ENCODE data around the gene NDOR1.
A peak's percentile ranks its signal among the peaks of the same experiment; 100 is the strongest.

NDOR1 gene

DNA sequence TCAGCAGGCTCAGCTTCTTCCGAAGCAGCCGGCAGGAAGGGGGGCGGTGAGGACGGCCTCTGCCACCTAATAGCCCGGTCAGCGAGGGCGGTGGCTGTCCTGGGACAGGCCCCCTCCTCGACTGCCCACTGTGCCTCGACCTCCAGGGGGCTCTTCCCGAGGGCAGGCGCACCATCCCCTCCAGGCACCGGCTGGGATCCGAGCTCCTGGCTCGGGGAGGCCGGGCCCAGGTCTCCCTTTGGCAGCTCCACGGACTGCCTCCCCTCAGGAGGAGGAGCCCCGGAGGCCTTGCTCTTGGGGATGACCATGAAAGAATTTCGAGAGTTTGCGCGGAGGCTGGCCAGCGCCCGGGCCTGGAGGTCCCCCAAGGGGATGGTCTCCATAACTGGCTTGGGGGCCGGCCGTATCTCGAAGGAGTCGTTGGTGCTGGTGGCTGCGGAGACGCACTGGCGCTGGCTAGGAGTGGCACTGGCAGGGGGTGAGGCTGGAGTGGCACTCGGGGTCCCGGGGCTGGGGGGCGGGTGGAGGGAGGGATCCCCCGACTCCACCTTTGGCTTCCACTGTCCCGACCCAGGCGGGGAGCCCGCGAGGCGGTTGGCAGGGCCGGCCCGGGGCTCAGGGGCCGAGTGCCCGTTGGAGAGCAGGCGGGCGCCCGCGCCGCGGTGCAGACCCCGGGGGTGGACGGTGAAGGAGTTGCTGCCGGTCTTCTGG, 5.9 kb upstream of the NDOR1 start:
- DNase-seq, result no peak

DNA sequence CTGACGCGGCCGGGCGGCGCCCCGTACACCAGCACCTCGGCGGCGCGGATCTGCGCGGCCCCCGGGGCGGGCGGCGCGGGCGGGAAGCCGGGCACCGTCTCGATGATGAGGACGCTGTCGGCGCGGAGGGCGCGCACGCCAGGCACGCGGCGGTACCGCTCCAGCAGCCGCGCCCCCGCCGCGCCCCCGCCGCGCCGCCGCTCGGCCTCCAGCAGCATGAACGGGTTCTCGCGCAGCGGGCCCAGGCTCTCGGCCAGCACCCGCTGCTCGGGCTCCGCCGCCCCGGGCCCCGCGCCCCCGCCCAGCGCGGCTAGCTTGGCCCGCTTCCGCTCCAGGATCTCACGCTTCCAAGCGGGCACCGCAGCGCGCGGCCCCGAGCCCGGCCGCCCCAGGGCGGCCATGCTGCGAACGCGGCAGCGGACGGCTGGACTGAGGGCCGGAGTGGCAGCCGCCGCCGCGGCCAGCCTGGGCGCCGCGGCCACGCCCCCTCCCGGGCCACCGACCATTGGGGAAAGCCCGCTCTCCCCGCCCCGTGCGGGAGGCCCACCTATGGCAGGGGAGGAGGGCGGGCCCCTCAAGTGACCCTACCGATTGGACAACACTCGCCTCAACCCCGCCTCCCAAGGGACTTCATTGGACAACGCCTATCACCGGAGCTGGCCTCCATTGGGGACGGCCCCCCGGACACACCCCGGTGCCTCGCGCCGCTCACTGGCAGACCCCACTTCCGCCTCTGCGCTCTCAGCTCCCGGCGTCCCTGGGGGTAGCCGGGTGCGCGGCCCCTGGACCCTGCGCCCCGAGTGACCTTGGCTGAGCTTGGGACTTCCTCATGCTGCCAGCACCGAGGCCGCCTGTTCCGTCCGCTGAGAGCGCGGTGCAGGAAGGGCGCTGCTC, 4.9 kb upstream of the NDOR1 start, which contains the start of gene TPRN:
TPRN (minus strand) TSS at position 431 of the 894 bp plus-strand sequence; CDS start at position 401, 30 bp downstream.
- peak; percentile 99 for DNase-seq

DNA sequence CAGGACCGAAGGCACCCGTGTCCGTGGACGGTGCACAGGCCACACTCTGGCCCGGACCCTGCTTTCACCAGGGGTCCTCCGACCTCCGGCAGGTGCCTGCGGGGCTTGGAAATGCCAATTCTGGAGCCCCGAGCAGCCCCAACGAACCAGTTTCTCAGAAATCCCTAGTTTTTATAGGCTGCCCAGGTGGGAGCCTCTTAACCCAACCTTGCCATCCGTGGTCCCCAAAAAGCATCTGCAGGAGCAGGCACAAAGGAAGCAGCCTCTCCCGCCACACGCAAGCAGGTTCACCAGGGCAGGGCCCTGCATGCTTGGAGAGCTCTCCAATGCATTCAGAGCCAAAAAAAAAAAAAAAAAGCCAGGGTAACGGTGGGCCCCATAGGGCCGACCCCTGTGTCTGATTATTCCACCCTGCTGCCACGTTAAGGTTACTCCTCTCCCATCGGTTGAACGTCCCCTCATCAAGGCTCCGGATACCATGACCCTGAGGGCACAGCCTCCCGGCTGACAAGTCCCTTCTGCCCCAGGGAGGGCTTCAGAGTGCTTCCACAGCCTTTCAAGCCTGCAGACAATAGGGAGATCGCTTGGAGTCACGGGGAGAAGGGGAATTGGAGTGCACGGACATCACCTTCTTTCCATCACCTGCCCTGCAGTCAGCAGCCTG, 4.2 kb upstream of the NDOR1 start:
- no peak for DNase-seq

DNA sequence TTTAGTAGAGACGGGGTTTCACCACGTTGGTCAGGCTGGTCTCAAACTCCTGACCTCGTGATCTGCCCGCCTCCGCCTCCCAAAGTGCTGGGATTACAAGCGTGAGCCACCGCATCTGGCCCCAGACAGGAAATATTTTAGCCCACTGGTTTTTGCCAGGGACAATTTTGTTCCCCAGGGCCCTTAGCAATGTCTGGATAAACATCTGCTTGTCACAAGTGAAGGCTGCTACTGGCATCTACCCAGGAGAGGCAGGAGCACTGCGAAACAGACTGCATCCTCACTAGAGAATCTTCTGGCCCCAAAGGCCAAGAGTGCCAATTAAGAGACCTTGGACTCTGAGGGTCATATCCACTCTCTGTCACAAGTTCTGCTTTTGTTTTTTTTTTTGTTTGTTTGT, 2.5 kb upstream of the NDOR1 start:
- DNase-seq, result no peak

GRCh38 chr9:137204731-137205125, 772 bp upstream of the NDOR1 start:
- no peak for DNase-seq

DNA sequence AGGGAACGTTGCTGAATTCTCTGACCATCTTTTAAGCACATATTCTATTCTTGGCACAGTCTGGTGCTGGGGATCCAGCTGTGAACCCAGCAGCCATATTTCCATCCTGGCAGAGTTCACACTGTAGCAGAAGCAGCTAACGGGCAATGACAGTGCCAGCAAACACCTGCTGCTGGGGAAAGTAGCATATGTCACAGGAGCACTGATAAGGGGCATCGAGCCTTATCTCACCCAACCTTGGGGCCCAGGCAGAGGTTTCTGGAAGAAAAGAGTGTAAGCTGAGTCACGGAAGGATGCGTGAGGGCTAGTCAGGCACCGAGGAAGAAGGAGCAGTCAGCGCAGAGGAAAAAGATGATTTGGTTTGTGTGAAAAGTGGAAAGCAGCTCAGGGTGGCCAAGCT, 1.1 kb downstream of the NDOR1 start:
- no peak for DNase-seq

- DNase-seq, result no peak
Measured at GRCh38 chr9:137211532-137211931, 6.0 kb downstream of the NDOR1 start.

GRCh38 chr9:137212520-137212919, 7.0 kb downstream of the NDOR1 start:
- DNase-seq, result no peak

GRCh38 chr9:137213160-137214060, 7.9 kb downstream of the NDOR1 start:
- DNase-seq, result no peak

DNA sequence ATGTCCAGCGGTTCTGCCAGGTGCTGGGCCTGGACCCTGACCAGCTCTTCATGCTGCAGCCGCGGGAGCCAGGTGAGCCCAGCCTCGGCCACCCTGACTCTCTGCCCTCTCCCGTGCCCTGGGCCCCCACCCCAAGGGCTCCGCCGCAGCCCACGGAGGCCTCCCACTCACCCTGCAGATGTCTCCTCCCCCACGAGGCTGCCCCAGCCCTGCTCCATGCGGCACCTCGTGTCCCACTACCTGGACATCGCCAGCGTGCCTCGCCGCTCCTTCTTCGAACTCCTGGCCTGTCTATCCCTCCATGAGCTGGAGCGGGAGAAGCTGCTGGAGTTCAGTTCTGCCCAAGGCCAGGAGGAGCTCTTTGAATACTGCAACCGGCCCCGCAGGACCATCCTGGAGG, 9.1 kb downstream of the NDOR1 start:
- no peak for DNase-seq

DNA sequence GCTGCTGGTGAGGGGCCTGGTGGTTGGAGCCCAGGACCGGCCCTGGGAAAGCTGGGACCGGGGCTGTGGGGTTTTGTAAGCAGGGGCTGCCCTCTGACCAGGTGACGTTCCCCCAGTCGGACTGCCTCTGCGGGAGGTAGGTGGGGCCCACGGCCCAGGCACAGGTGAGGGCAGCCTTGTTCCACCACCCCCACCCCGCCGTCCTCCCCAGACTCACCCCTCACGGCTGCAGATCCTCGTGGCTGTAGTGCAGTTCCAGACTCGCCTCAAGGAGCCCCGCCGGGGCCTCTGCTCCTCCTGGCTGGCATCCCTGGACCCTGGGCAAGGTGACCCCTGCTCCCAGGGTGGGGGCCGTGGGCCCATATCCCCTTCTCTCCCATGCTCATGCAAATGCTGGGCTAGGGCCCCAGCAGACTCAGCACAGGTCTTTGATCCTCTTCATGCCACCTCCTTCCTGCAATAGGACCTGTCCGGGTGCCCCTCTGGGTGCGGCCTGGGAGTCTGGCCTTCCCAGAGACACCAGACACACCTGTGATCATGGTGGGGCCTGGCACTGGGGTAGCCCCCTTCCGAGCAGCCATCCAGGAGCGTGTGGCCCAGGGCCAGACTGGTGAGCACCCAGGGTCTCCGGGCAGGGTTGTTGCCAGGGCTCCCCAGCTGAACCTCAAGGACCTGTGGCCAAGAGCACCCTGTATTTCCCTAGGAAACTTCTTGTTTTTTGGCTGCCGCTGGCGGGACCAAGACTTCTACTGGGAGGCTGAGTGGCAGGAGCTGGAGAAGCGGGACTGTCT, 9.9 kb downstream of the NDOR1 start:
- DNase-seq, result no peak

DNA sequence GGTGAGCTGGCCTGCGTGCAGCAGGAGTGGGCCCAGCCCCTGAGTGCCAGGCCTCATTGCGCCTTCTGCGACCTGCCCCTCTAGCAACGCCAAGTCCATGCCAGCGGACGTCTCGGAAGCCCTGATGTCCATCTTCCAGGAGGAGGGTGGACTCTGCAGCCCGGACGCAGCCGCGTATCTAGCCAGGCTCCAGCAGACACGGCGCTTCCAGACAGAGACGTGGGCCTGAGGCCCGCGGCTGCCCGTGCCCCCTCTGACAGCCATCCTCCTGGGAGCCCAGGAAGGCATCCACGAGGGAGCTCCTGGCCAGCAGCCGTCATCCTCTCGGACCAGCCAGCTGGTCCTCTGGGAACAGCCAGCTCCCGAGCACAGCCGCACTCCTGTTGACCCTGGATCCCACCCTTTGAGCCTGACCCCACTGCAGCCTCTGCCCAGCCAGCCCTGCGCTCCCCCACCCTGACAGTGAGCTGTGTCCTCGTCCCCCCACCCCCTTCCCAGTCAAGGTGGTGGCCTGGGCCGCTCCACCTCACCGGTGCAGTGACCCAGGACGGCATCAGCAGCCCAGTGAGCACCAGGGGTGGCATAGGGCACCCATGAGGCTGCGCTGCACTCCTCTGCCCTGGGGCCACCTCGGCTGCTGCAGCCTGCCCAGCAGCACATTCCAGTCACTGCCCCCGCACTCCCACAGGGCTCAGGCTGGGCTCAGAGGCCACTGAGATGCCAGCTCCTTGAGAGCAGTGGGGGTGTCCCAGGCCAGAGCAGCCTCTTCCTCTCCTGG, 10.9 kb downstream of the NDOR1 start:
- no peak for DNase-seq

DNA sequence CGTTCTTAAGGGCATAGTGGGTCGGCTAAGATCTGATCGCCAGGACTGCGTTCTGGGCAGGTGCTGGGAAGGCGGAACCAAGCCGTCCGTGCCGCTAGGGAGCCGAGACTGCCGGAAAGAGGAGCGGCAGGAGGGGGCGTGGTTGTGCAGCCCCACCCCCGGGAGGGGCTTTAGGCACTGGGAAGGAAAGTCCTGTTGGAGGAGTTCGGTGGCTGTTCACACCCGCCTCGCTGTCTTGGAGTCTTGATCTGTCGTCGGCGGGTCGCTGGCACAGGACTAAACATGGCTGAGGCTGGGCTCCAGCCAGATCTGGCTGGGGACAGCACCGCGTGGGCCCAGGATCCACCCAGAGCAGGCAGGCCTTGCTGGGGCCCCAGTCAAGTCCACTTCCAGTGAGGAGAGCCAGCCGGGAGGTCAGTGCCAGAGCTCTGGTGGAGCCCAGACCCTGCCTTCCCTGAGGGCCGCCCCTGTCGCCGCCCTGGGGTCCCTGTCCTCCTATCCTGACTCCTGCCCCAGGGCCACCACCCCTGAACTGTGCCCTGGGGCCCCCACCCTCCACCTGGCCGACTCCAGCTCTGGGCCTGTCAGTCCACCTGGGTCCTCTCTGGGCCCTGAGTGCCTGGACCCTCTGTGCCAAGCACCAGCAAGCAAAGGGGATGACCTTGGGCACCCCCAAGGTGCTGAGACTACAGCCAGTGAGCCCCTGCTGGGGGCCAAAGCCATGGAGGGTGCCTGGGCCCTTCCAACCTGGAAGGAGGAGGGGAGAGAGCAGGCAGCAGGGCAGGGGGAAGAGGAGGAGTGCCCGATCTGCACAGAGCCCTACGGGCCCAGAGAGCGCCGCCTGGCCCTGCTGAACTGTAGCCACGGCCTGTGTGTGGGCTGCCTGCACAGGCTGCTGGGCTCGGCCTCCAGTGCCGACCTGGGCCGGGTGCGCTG, 12.0 kb downstream of the NDOR1 start:
- no peak for DNase-seq

DNA sequence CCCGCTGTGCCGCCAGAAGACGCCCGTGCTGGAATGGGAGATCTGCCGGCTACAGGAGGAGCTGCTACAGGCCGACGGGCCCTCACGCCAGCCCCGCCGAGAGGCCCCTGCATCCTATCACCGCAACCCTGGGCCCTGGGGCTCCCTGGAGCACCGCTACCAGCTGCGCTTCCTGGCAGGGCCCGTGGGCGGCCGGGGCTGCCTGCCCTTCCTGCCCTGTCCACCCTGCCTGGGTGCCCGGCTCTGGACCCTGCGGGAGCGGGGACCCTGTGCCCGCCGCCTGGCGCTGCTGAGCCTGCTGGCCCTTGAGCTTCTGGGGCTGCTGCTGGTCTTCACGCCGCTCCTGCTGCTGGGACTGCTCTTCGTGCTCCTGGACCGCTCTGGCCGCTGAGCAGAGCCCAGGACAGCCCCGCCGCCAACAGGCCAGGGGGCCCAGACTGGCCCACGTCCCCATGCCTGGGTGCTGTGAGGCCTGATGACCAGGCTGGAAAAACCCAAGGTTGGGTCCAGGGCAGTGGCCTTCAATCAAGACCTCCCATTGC, 12.8 kb downstream of the NDOR1 start:
- no peak for DNase-seq

- DNase-seq, result no peak
Measured at GRCh38 chr9:137218754-137219271, 13.3 kb downstream of the NDOR1 start.

DNA sequence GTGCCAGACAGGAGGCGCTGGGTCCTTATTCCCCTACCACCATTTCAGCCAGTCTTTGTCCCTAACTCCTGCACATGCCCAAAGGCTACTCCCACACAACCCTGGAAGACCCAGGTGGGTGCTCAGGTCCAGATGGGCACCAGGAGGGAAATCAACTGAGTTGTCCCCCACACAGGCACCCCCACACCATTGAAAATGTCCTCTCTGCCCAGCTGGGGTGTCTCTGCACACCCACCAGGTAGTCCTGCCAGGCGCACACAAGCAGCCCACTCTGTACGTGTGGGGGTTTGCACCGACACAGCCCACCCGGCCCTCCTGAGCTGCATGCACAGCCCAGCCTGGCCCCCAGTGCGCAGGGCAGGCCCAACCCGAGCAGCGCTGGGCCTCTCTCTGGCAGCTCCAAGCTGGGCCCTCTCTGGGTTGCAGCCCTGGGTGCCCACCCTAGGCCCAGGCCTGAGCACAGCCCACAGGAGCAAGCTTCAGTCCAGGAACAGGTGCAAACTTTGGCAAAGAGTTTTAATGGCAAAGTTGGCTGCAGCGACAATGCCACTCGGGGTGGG, 14.3 kb downstream of the NDOR1 start:
- no peak for DNase-seq

GRCh38 chr9:137220317-137221094, 15.0 kb downstream of the NDOR1 start:
- no peak for DNase-seq

GRCh38 chr9:137221095-137221505, 15.6 kb downstream of the NDOR1 start:
- DNase-seq, result no peak
